Ovary (tissue), 3 donors: ENCODE measurements around the gene ARL10.

Experiments
- EP300 ChIP-seq: sonication (generic); formaldehyde crosslinking; IDR thresholded peaks from one replicate; pipeline ENCODE4 v1.6.1; 2017; ENCODE audit warnings: antibody characterized with exemption
- POLR2A ChIP-seq: fragments of 450-650 bp; IDR thresholded peaks from one replicate; pipeline ENCODE4 v1.6.1; 2017; ENCODE audit warnings: antibody characterized with exemption, mild to moderate bottlenecking, moderate library complexity
- TF ChIP-seq, protein P1 (sequence below), 3 donors: fragments of 450-650 bp in 2 of 3; fragments of 200-600 bp in 1 of 3; IDR thresholded peaks; one replicate each; pipeline versions ENCODE4 v1.5.1 to v1.8.0; 2016 to 2022; ENCODE audit warnings: antibody characterized with exemption in 3 of 3, mild to moderate bottlenecking in 1 of 3
- donor health status: DM: no; HTN: no; CAD: no.

DNA sequence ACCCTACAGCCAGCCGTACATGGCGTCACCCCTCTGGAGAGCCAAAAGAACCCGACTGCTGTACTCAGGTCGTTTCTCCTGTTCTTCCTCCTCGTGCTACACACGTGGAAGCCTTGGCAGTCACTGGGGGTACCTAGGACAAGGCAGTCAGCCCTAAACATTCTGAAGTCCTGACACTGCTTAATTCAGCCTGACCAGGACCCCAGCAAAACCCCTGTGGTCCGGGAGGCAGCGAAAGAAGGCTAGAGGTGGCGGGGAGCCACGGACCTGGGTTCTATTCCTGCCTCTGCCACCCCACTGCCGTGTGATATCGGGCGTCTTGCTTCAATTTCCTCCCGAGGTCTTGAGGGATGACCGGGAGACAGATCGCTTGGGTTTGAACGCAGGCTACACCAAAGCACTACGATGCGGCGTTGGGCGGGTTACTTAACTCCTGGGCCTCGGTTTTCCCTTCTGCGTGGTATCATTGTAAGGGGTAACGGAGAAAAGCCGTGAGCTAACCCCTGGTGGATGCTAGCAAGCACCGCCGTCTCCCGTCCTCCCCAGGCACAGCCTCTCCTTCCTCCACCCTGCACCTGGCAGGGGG, 429 bp upstream of the ARL10 start:
- TF ChIP-seq, protein P1, sequence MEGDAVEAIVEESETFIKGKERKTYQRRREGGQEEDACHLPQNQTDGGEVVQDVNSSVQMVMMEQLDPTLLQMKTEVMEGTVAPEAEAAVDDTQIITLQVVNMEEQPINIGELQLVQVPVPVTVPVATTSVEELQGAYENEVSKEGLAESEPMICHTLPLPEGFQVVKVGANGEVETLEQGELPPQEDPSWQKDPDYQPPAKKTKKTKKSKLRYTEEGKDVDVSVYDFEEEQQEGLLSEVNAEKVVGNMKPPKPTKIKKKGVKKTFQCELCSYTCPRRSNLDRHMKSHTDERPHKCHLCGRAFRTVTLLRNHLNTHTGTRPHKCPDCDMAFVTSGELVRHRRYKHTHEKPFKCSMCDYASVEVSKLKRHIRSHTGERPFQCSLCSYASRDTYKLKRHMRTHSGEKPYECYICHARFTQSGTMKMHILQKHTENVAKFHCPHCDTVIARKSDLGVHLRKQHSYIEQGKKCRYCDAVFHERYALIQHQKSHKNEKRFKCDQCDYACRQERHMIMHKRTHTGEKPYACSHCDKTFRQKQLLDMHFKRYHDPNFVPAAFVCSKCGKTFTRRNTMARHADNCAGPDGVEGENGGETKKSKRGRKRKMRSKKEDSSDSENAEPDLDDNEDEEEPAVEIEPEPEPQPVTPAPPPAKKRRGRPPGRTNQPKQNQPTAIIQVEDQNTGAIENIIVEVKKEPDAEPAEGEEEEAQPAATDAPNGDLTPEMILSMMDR (IDR thresholded peaks at IDR 0.05), result no peak
- TF ChIP-seq POLR2A, result no peak
- TF ChIP-seq EP300, result no peak
